EL (cell line): ENCODE measurements around the gene TMEM271.

Experiments
- DNase-seq: peaks from one replicate; pipeline ENCODE4 v3.0.0-alpha.2; 2016

Gene TMEM271

GRCh38 chr4:532588-533317 is 43.3 kb downstream of the TMEM271 start:
- no peak for DNase-seq

DNA sequence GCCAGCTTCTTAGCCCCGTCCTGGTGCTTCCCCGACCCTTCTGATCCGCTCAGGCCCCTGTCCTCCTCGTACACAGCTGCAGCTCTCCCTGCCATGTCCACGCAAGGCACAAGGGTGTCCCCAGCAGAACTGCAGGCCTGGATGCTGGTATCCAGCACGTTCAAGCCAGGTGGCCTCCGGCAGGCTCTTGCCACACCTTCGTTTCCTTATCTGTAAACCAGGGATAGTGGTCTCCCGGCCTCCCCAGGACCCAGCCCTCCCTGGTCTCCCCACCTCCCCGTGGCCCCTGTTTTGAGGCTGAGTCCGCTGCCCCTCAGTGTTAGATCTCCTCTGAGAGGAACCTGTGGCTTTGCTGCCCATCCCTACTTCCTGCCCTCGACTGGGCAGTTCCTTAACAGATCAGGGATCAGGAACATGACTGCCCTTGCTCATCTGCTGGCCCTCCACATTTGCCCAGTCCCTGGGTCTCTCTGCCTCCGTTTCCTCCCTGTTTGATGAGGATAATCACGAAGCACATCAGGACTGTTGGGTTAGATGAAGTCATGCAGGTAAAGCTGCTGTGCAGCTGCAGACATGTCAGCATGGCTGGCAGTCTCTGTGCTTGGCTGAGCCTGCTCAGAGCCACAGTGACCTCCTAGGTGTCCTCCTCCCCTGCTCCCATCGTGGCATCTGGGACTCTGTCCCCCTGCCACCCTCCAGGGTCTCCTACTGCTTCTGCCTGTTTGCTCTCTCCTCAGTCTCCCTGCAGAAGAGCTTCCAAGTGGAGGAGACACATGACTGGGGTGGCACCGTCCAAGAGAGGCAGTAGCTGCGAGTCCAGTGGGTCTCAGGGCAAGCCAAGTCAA is 44.2 kb downstream of the TMEM271 start:
- no peak for DNase-seq

GRCh38 chr4:531076-531475 is 45.0 kb downstream of the TMEM271 start:
- DNase-seq: no peak

- DNase-seq: no peak
Observed at GRCh38 chr4:530017-530781, 45.9 kb downstream of the TMEM271 start.

GRCh38 chr4:529563-529962 is 46.5 kb downstream of the TMEM271 start:
- no peak for DNase-seq

GRCh38 chr4:528835-529234 is 47.3 kb downstream of the TMEM271 start:
- DNase-seq: no peak

- DNase-seq: no peak
Observed at GRCh38 chr4:528296-528695, 47.8 kb downstream of the TMEM271 start.

- no peak for DNase-seq
Observed at GRCh38 chr4:526971-527460, 49.1 kb downstream of the TMEM271 start.

GRCh38 chr4:526189-526909 is 49.7 kb downstream of the TMEM271 start:
- no peak for DNase-seq

DNA sequence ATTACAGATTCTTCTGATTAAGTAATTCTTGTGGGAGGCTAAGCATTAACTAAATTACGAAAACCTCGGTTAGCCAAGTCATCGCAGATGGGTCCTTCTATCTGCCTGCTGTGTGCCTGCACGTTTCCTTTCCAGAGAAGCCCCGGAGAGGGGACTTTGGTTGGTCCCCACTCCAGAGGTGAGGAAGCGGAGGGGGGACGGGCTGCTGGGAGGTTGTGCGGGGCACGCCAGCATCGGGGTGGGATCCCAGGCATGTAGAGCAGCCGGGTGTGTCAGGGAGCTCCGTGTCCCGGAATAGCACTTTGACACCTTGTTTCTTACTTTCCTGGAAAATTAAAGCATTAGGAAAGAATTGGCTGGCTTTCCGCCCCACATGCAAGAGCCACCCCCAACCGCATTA is 50.4 kb downstream of the TMEM271 start:
- no peak for DNase-seq

DNA sequence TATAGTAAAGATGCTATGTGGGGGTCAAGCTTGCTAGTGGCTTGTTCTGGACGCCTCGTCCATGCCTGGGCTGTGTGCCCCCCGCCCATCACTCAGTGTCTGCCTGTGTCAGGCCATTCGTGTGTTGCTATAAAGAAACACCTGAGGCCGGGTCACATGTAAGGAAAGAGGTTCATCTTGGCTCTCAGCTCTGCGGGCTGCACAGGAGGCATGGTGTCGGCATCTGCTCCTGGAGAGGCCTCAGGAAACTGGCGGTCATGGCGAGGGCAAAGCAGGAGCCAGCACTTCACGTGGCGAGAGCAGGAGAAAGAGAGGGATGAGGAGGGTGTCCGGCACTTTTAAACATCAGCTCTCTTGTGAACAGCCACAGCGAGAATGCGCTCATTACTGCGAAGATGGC is 51.9 kb downstream of the TMEM271 start:
- DNase-seq: no peak
